GM19239 (cell line): ENCODE data around the gene GPC6.

Experiments
- DNase-seq: peaks from one replicate; pipeline ENCODE4 v3.0.0; 2011; ENCODE audit warnings: low spot score; ENCODE audit not compliant: insufficient read length
- FAIRE-seq: peaks from 2 replicates; lab custom pipeline; 2011; peaks lifted over from hg19 to GRCh38; lab: Jason Lieb, UNC

The GPC6 gene

DNA sequence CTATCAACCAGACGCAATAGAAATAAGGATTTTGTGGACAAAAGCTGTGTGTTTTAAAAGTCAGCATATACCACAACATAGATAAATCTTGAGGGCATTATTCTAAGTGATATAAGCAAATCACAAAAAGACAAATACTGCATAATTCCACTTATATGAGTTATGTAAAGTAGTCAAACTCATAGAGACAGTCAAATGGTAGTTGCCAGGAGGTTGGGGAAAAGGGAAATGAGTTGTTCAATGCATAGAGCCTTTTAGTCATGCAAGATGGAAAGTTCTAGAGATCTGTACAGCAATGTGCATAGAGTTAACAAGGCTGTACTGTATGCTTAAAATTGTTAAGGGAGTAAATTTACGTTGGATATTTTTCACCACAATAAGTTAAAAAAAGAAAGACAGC is 1008.1 kb downstream of the GPC6 start:
- no peak for FAIRE-seq
- no peak for DNase-seq

DNA sequence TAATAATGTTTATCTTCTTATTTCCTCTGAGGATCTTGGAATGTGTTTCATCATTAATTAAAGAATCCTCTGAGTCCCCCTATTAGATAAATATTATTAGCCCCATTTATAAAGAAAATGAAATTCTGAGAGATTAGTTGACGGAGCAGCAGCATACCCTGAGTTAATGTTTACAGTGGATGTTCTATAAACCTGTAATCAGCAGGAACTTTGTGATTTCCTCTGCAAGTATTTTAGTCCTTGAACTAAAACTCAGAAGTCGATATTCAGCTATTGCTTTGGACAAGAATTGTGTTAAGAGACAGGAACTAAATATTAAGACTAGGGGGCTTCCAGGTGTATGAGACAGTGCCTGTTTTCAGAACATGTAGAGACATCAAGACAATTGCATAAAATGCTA is 1009.5 kb downstream of the GPC6 start:
- DNase-seq (no peak), FAIRE-seq (no peak)

DNA sequence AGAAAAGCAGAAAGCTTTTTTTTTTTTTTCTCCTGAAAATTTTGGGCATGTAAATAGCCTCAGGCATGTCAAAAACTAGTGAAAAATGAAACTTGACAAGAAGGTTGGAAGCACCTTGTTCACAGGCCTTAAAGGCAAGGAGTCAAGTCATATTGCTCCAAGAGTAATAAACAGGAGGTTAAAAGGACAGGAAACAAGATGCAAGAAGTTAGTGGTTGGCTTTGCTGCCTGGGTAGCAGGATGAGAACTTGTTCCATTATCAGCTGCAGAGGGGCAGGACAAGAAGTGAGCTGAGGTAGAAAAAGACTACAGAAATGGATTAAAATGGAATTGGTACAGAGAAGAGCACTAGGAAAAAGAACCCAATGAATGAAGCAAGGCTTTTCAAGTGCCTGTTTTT is 1010.3 kb downstream of the GPC6 start:
- DNase-seq: no peak
- FAIRE-seq: no peak

DNA sequence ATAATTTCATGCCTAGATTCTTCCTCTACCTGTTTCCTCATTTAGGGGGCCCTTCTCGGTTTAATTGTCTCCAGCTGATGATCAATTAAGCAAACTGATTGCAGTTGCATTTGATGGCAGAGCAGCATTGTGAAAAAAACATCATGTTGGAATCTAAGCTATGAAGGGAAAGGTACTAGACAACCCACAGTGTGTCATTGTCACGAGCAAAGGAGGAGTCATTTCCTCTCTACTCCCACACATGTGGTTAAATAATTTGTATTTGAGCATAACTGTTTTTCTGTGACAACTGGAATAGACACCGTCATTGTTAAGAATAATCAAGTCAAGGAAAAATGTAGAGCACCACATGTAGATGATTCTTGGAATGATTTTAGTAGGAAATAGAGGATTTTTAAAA is 1012.5 kb downstream of the GPC6 start:
- FAIRE-seq: no peak

DNA sequence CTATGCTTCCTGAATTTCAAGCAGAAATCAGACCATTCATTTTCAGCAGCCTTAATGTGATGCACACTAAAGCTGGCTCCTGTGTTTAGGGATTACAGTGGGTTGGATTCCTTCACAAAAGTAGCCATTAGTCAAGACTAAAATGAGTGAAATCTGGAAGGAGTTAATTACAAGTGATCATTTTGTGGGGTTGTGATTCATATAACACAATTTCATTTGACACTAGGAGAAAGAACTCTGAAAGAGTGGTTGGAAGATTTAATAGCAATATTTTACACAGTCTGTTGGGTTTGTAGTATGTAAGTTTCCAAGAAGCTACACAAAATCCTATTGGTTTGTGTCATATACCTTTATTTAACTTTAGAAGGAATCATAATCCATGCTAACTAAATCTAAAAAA is 1015.9 kb downstream of the GPC6 start:
- DNase-seq: no peak
- no peak for FAIRE-seq

More for the DNA sequence above, 1012.5 kb downstream of the GPC6 start:
- DNase-seq: no peak

DNA sequence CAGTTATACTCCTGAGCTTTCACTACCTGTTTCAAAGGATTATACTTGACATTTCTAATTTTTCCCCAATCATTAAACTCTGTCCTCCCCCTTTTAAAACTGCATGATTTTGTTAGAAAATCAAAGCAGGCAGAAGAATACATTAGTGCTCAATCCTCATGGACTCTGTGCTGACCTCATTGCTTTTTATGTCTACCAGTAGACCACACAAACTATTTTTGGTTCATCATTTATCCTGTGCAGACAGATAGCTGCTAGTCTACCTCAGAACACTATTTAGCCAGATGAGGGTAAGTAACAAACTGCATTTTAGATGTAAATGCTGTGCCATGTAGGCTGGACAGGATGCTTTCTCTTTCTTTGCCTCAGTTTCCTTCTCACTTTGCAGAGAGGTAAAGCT is 1016.9 kb downstream of the GPC6 start:
- DNase-seq (no peak), FAIRE-seq (no peak)

DNA sequence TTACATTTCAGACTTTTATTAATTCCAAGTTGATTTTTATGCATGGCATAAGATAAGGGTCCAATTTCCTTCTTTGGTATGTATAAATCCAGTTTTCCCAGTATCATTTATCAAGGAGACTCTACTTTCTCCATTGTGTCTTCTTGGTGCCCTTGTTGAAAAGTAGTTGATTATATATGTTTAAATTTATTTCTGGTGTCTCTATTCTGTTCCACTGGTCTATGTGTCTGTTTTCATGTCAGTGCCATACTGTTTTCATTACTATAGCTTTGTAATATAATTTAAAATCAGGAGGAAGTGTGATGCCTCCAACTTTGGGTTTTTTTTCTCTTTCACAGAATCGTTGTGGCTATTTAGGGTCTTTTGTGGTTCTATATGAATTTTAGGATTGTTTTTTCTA is 1019.9 kb downstream of the GPC6 start:
- FAIRE-seq (no peak), DNase-seq (no peak)

DNA sequence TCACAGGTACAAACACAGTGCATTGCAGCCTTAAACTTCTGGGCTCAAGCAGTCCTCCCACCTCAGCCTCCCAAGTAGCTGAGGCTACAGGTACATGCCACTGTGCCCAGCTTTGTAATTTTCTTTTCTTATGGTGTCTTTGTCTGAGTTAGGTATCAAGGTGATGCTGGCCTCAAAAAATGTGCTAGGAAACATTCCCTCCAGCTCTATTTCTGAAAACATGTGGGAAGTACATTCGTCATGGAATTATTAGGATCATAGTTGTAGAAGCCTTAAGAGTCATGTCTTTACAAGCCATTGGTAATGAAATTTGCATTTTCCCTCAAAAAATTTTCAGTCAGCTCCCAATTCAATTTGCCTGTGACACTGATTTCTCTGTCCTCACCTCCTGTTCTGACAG is 1021.3 kb downstream of the GPC6 start:
- FAIRE-seq (no peak), DNase-seq (no peak)

DNA sequence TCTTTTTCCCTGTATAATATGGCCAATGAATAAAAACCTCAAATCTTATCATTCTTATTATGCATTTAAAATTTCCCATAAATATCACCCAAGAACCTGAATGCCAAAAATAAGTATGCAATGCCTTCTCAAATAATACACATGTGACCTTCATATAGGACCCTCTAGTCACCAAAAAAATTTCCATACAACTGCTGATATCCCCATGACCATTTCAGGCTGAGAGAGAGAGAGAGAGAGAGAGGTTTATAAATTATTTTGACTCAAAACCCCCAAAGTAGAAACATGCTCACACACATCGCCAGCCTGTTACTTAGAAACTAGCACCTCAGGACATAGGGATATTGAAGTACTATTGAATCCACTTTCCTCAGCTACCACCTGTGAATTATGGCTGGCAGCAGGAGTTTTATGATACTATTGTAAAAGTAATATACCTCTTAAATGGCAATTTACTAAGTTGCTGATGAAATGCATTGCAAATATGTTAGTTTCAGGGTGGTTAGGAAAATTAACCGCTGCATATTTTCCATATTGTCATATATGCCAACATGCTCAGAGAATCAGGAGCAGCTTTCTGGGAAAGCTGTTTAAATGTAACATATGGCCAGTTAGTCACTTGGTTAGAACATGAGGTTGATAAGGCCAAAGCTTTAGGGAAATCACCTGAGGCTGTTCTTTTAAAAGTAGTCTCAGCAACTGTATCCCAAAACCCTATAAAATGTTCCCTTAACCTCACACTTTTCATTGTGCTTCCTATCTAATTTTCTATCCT is 1022.0 kb downstream of the GPC6 start:
- DNase-seq: no peak
- no peak for FAIRE-seq

DNA sequence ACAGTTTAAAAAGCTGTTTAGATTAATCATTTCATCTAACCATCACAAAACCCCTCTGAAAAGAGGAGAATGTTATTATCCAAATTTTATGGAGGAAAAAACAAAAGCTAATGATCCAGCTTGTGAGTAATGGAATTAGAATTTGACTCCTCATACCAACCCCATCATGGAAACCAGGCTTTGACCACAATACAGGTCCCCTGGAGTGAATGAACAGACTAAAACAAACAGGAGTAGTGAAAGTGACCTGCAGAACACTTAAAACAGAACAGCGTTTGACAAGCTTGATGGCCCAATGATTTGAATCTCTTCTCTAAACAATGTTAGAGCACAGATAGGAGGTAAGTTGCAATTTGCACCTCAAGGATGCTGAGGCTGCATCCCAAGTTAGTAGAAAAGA is 1022.9 kb downstream of the GPC6 start:
- DNase-seq (no peak), FAIRE-seq (no peak)

DNA sequence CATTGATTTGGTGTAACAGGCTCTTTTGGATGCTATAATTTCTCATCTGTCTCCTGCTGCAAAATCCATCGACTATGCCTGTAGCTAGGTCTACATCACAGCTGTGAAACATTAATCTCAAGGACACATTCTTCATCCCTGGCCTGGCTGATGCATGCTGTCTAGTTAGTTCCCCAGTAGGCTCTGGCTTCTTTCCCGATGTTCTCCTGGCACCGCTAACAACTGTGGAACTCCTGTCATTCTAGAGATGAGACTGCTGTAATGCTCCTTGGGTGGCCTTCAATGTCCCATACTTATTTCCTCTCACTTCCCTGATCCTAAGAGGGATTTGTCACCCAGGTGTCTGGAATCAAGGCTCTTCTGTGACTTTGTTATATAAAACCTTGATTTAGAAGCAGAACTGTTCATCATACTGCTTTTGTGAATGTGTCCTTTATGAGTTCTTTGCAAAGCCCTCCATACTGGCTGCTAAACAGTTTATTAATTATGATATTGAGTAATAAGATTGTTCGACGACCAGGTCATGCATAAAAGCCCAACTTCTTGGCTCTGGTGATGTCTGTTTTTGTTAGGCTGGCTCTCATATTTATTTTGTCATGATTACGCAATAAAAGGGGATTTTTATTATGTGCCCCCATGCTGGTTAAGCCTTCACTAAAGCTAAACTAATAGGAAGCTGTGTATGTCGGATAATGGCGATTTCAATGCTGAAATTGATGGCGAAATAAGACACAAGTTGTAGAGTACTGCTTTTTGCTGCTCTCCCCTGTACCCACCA is 1025.4 kb downstream of the GPC6 start:
- FAIRE-seq (no peak), DNase-seq (no peak)

DNA sequence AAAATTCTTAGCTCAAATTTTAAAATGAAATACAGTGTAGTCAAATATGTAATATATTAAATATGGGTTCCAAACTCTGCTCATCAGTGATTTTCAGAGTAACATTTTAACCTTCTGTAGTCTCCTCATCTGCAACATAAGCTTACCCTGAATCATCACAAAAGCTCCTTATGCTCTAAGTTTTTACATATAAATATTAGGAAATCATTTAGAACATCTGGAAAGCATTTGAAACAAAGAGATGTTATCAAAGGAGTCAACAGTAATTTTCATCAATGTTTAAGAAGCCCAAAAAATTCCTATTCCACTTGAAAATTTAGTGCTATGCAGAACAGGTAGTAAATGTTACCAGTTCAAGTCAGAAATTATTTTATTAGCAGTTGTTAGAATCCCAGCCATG is 1028.1 kb downstream of the GPC6 start:
- FAIRE-seq (no peak), DNase-seq (no peak)

DNA sequence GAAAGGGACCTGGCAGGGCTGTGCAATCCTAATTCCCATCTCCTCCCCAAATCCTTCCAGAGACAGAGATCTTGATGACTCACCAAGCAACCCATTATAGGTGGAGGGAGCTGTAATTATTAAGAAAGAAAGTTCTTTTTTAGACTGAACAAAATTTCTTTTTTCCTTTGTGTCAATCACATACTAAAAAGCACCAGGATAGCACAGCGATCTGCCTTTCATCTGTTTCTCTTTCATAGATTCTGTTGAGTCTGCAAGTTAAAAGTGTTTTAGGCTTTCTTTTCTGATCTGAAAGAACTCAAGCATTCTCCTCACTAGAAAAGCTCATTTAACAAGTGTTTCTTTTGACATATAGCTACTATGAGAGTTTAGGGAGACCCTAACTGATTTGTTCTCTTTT is 1030.1 kb downstream of the GPC6 start:
- no peak for DNase-seq
- no peak for FAIRE-seq

DNA sequence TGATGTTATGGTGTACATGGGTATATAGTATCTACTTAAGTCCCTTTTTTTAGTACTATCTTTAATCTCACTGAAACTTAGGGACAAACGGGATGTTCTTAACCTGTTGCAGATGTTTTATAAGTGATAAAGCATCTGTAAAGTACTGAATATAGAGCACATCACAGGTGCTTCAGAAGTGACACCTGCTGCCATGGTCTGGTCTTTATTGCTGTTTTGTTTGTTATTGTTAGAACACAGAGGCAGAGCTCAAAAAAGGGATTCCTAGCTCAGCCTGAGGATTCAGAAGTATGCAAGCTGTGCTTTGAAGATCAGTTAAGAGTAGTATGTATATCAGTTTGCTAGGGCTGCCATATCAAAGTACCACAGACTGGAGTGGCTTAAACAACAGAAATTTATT is 1033.4 kb downstream of the GPC6 start:
- DNase-seq (no peak), FAIRE-seq (no peak)

DNA sequence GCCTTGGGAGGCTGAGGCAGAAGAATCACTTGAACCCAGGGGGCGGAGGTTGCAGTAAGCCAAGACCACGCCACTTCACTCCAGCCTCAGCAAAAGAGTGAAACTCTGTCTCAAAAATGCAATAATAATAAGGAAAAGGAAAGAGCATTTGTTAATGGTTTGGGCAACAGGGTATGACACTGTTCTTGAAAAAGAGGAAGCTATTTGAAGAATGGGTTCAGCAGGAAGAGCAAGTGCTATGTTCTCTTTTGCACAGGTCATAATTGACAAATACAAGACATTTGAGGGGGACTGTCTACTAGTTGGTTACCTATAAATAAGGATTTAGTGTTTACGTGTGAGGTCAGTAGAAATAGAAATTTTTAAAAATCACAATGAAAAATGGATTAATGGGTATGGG is 1034.6 kb downstream of the GPC6 start:
- FAIRE-seq (no peak), DNase-seq (no peak)

DNA sequence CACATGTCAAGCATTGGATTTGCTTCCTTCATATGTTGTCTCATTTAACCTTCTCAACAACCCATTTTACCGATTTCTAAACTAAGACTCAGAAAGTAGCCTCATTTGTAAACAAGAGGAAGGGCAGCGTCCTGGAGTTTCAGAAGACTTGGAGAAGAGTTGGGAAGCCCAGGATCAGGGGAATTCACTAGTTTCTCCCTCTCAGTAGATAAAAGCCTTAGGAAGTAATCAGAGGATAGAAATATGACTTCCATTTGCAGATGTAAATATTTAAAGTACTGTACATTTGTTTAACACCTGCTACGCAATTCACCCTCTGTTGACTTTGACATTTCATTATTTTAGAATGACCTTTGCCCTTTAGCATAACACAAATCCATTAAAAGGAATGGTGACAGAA is 1036.4 kb downstream of the GPC6 start:
- FAIRE-seq (no peak), DNase-seq (no peak)

DNA sequence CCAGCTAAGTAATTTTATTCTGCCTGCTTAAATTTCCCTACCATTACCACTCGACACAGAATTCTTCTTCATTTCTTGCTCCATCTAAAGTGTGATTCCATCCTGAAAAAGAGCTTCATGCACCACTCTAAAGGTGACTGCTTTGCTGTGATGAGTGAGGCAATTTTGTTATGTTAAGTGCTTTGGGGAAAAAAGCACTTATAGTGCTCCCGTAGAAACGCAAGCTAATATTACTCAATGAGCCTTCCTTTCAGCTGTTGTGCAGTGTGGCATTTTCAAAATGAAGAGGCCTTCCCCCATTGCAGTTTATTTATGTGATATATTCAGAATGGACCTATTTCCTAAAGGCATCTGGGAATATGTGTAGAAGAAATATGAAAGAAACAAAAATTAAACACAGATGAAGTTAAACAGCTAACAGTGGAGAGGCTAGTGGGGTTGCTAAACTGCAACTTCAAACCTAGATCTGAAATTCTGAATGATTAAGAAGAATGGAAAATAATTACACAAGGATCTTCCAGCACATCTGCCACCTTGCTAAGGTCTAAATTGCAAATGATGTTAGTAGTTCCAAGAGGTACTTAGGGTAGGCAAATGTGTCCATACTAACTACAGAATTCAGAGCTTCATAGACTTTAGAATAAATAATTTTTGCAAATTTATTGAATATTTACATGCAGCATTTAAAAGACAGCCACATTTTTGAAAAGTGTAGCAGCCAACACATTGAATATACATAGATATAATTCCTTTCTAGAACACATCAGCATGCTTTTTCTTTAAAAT is 1041.2 kb downstream of the GPC6 start:
- FAIRE-seq (no peak), DNase-seq (no peak)

DNA sequence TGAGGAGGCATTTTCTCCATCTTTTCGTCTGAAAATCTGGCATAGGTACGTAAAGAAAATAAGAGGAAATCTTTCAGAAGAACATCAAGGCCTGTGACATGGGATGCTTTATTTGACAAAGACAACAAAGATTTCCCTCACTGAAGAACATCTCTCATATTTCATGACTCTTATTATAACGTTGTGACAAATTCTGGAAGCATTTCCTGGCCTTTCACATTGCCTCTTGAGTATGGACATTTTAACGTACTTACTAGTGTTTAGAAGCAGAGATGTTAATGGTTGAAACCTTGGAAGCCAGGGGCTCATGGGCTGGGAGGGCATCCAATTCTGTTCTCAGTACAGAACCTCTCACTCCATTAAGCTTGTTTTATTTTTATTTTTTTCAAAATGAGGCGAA is 1042.1 kb downstream of the GPC6 start:
- DNase-seq (no peak), FAIRE-seq (no peak)

DNA sequence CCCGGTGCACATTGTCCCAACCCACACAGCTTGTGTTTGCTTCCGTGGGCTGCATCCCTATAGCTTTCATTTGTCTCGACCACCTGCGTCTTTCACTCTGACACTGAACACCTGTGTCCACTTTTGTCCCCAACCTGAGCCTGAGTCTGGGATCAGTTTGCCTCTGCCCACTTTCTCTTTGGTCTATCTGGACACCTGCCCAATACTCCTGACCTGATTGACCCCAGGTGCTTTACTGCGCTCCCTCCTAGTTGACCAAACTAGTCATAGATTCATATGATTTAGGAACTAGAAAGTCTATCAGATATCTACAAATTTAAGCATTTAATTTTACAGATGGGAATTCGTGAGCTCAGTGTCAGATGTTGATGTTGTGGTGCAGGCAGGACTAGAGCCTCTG is 1043.0 kb downstream of the GPC6 start:
- FAIRE-seq (no peak), DNase-seq (no peak)

DNA sequence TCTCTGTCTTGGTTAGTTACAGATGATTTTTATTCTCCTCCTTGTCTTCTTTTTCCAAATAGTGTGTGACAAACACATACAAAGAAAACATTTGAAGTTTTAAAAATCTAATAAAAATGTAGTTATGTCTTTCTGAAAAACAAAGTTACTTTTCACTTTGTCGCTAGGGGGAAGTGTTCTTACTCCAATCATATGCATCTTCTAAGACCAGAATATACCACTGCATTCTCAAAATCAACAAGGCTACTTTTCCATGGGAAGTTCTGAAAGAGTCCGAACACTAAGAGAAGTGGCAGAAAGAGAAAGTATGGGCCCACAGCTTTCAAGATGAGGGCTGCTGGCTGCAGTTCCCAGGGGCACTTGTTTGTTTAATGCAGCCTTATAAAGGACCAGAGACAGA is 1043.9 kb downstream of the GPC6 start:
- DNase-seq: no peak
- FAIRE-seq: no peak

DNA sequence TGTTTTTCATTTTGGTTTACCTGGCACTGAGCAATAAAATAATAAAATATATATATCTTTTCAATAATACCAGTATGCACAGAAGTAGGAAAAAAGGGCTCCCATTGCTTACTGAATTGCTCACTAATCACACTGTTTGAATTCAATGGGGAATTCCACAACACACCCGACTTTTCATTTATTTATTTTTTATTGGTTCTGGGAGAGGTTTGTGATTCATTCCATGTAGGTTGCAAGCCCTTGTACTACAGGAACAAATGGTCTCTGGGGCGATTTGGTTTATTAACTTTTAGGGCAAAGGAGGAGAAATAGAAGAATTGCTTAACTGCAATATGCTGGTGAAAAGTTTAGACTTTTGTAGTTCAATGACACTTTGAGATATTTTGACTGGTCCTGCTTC is 1045.4 kb downstream of the GPC6 start:
- no peak for FAIRE-seq
- DNase-seq: no peak
